ENCODE results near the gene FOXE3.

Gene FOXE3

DNA sequence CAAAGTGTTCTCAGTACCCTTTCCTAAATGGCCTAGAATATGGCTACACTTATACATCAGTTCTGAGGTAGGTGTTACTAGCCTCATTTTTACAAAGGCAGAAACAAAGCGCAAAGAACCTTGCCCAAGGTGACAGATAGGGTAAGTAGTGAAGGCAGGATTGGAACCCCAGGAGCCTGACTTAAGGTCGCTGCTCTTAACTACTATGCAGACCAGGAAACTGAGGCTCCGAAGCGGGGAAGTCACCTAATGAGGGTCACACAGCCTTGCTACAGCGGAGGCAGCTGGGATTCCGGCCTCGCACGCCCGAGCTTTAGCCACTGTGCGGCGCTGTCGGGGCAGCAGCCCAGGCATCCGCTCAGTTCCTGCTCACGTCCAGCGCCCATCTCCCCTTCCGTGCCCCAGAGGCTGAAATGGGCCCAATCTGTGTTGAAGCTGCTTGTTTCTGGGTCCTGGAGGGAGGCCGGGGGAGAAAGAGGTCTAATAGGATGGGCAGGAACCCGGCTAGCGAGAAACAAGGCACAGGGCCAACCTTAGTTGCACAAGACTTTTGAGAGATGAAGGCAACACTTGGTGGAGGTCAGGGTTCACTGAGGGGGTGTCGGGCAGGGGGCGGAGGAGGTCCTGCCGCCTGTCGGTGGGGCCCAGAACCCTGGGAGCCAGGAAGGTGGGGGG, 20.4 kb downstream of the FOXE3 start:
- peak; percentile 34 for DNase-seq

DNA sequence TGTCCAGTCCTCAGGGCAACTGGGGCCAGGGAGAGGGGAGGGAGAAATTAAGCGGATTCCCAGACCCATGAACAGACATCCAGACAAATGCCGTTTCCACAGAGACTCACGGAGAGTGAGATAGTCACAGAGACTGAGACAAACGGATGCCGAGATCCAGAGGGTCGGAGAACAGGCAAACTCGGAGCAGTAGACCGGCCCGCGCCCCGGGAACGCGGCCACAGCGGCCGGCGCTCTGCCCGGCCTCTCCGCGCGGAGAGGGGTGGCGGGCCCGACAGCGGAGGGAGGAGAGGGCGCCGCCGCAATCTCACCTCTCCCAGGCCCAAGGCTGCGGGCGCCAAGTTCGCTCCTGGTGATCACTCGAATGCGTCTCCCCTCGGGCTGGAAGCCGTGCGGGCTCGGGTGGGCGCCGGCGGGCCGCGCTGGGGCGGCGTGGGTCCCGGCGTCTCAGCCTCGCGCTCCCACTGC, 20.9 kb downstream of the FOXE3 start:
- no peak for DNase-seq

DNA sequence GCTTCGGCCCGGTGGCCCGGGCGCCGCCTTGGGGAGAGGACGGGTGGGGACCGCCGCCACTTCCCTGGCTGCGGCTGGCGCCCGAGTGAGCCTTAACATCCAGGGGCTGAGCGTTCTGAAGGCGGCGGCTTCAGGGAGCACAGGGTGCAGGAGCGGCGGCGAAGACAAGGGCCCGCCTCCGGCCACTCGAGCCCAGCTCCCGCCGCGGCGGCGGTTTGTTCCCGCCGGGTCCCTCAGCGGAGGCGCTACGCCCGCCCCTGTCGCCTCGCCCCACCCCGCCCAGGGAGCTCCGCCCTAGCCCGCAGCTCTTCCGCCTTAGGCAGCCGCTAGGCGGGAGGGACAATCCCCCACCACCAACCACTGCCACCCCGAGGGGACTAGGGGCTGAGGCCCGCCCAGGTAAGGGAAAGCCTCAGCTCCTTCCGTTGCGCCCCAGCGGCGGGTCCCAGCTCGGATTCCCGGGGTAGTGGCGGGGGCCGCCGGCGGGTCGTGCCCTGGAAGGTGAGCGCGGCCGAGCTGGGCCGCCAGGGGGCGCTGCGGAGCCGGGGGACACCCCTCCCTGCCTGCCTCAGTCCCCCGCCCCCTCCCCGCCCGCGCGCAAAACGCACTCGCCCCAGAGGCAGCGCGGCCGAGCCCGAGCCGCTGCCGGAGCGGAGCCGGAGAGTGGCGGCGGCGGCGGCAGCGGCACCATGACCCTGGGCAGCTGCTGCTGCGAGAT, 21.5 kb downstream of the FOXE3 start, which contains the start of gene FOXD2:
TSS of gene FOXD2 (plus strand) at position 598 of the 718 bp plus-strand sequence. CDS start at position 690, 92 bp downstream.
- DNase-seq = peak; percentile 73

DNA sequence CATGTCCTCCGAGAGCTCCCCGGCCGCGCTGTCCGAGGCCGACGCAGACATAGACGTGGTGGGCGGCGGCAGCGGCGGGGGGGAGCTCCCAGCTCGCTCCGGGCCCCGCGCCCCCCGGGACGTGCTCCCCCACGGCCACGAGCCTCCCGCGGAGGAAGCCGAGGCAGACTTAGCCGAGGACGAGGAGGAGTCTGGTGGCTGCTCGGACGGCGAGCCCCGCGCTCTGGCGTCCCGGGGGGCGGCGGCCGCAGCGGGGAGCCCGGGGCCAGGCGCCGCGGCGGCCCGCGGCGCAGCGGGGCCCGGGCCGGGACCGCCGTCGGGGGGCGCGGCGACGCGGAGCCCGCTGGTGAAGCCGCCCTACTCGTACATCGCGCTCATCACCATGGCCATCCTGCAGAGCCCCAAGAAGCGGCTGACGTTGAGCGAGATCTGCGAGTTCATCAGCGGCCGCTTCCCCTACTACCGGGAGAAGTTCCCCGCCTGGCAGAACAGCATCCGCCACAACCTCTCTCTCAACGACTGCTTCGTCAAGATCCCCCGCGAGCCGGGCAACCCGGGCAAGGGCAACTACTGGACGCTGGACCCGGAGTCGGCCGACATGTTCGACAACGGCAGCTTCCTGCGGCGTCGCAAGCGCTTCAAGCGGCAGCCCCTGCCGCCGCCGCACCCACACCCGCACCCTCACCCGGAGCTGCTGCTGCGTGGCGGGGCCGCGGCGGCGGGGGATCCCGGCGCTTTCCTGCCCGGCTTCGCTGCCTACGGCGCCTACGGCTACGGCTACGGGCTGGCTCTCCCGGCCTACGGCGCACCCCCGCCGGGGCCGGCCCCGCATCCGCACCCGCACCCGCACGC, 22.3 kb downstream of the FOXE3 start:
- no peak for DNase-seq

DNA sequence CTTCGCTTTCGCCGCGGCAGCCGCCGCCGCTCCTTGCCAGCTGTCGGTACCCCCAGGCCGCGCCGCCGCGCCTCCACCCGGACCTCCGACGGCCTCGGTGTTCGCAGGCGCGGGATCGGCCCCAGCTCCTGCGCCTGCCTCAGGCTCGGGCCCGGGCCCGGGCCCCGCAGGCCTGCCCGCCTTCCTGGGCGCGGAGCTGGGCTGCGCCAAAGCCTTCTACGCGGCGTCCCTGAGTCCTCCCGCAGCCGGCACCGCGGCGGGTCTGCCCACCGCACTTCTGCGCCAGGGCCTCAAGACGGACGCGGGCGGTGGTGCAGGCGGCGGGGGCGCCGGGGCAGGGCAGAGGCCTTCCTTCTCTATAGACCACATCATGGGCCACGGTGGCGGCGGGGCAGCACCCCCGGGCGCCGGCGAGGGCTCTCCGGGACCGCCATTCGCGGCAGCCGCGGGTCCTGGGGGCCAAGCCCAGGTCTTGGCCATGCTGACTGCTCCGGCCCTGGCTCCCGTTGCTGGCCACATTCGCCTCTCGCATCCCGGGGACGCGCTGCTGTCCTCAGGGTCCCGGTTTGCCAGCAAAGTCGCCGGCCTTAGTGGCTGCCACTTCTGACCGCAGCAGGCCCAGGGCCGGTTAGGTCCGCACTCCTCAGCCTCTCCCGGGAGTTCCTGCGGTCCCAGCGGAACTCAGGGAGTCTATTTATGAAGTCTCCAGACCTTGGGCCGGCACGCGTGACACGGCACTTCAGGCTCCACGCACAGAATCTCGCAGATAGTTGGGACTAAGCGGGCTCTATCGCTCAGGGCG, 23.1 kb downstream of the FOXE3 start:
- DNase-seq = no peak

DNA sequence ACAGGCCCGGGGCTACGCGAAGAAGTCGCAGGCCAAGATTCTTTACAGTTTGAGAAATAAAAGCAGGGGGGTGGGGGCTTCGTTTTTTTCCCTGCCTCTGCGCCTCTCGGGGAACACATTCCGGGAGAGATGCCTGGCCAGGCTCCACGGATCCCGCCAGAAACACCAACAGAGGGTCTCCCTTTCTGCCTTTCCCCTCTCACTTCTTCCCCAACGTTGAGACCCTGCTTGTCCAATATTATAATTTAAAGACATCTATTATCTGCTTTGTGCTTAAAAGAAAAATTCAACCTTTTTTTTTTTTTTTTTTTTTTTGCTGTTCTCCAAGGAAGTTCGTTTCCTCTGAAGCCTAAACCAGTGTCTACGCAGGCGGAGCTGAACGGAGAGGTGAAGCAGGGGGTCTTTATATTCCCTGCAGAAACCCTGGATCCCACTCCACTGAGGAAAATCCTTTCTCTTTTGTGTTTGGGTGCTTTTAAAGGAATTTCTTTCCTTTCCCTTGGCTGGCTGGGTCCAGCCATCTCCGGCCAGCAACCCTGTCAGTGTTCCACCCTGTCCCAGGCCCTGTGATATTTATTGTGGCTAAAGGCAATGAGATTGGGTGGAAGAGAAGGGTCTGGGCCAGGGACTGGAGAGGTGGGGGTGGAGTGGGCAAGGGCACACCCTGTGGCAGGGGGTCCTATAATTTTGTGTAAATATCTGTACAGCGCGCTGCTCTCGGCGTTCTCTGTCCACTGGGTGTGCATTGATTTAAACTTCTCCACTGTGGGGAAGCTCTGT, 23.9 kb downstream of the FOXE3 start:
- no peak for DNase-seq

DNA sequence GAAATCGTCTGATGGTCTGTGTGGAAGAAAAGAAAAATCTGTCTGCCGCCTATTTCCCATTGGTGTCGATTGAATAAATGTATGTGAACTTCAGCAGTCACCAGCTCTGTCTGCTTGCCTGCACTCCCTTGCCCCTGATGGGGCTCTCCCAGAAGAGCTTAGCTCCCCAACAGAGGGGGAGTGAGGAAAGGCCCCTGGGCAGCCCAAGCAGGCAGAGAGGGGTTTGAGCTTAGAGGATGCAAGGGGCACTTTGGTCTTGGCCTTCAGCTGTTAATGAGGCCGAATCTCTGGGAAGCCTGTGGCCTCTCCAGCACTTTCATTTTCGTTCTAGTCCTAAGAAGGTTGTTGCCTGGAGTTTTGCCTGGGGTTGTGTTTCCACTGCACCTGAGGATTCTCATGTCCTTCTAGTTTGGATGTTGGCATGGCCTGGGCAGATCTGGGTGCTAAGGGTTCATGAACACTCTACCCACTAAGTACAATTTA, 24.6 kb downstream of the FOXE3 start:
- no peak for DNase-seq

DNA sequence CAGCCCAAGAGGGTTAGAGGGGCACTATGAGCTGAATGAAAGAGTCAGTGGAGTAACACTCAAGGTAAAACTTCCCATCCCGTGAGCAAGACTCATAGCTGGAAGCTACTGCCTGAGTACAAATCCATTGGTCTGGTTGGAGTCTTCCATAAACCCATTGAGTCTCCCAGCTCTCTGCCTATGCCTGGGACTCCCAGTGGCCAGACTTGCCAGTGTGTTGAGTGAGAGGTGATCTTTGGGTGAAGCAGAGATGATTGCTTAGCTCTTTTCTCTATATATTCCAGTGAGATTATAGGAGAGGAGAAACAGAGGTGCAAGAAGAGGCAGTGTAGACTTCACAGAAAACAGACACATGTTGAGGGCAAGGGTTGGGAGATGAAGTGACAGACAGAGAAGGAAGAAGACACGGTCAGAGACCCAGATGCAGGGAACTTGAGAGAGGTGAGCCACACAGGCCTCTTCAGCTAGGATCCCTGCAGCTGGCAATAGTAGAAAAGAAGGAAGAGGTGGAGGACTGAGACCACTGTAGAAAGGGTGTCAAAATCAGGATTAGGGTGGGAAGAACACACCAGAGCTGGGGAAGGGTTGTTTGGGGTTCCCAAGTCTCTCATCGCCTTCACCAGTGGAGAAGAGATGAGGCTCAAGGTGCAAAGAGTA, 25.5 kb downstream of the FOXE3 start:
- no peak for DNase-seq

DNA sequence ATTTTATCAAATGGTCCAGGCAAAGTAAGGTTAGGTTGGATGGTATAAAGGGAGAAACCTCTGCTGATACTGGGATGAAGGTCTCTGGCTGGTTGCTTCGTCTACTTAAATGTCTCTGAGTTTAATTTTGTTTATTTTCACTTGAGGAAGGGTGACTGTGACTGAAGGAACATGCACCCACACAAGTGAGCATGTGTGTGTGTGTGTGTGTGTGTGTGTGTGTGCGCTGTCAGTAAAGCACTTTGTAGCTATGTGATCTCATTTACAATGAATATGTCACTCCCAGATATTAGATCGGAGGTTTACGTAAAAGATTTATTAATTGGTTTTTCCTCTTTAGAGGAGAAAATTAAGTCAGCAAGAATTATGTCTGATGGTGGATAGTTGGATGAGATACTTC, 26.1 kb downstream of the FOXE3 start:
- no peak for DNase-seq

DNA sequence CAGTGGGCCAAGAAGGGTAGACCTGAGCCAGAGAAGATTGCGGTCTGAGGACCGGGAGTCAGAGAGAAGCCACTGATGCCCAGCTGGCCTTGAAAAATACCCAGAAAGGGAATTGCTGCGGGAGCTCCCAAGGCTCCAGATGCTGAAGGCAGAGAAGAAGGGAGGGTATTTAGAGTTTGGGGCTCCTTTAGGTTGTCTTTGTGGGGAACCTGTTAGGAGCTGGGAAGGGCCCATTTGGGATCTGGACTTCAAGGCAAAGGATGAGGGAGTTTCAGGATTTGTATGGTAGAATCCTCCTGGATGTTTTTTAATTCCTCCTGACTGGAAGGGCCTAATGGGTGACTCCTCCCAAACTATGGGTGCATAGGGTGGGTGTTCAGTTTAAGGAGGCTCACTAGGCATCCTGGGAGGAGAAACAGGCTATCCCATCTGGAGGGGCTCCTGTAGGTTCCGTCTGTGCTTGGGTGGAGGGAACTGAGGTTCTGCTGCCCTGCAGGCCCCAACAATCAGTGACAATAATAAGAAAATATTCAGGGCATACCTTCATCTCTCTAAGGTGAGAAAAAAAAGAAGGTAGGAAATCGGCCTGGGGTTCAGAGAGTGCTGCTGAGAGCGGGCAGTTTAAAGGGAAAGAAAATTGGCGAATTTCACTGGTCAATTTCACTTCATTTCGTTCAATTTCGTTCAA, 26.9 kb downstream of the FOXE3 start:
- DNase-seq = no peak

DNA sequence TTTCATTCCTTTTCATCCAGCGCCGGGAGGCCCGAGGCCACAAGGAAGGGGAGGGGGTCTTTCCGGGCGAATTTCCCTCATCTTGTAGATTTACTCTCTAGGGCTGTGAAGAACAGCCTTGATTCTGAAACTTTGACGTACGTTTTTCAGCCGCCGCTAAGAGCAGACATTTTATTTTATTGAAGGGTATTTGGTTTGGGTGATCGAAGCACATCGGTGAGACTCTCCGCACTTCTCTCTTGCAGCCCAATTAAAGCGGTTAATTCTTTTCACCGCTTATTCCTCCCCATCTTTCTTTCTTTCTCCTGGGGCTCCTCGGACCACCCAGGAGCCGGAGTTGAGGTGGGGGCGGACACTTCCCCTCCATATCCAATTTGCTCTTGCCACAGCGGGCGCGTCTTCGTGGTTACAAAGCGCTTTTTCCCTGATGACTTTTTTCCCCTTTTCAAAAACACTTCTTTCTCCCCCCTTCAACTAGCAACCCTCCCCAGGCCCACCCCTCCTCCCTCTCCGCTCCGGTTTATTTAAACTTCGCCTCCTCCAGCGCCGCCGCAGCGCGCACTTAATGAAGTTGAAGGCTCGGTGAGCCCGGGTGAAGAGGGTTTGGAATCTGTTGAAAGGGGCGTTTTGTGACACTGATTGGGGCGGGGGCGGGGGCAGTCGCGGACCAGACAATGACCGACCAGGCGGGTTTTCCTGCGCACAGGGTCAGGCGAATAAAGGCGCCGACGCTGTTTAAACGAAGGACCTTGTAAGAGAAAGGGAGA, 27.6 kb downstream of the FOXE3 start:
- DNase-seq = no peak

DNA sequence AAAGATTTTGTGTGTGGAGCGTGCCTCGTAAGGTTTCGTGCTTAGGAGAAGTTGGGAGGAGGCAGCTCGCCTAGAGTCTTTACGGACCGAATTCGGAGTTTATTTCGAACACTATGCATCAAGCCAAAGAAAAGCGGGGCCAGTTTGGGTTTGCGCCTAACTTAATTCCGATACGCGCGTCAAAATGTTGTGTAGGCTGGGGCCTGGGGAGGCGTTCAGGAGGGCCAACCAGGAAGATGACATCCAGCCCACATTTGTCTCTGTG, 28.1 kb downstream of the FOXE3 start:
- no peak for DNase-seq

DNA sequence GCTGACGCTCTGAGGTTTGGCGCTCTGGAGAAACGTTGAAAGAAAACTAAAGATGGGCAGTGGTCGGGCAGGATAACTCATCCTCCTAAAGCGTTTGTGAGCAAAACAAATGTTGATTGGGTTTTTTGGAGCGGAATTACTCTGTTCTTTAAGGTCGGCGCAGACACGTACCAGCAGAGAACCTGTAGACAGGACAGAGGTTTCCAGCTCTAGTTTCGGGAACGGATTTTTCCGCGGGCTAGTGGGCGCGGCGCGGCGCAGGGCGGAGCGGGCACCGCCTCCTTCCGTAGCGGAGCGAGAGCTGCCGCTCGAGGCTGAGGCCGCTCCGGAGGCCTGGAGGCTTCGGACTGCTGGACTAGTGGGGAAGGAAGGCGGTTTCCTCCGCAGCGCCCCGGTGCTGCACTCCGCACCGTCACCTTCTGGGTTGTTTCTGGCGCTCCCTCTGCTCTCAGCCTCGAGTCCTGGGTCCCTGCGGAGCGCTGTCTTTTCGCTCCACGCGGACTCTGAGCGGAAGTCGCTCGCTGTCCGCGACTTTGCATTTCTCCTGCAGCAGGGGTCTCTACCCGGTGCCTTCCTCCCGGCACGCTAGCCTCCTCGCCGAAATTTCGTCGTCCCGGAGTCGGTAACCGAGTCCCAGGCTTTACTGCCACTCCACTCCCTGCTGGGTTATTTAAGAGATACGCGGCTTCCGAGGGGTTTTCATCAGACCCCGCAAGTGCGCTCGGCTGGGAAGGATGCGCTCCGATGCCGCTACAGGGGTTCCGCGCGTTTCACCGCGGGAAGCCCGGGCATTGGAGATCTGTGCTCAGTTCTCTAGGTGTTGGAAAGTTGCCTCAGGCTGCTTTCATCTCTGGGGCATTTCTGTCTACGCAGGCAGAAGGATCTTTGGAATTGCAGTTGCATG, 28.7 kb downstream of the FOXE3 start:
- DNase-seq = no peak

DNA sequence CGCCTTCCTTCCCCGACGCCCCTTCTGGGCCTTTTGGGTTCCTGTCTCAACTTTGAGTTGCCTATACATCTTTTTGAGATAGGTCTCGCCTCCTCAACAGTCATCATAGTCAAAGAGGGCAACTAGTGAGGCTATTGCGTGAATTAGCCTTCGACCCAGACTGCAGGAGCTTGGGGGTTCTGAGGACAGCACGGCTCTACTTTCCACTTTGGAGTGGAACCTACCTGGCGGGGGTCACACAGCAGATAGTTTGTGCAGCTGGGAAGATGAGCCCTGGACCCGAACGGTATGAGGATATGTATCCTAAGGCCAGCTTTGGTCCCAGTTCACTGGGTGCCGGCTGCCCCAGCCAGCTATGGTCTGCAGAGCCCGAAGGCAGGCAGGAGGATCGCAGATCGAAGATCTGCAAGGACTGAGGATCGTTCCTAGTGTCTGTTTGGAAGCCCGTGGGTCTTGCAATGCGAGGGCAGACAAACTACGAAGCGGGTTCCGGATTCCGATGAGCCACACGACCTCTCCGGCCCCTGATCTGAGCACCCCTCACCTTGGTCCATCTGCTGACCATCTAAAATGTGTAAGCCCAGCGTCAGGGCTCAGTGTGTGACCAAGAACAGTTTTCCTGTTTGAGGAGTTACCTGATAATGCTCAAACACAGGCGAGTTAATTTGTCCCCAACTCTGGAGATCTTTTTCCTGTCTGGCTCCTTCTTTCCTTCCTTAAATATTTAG, 29.9 kb downstream of the FOXE3 start:
- no peak for DNase-seq

DNA sequence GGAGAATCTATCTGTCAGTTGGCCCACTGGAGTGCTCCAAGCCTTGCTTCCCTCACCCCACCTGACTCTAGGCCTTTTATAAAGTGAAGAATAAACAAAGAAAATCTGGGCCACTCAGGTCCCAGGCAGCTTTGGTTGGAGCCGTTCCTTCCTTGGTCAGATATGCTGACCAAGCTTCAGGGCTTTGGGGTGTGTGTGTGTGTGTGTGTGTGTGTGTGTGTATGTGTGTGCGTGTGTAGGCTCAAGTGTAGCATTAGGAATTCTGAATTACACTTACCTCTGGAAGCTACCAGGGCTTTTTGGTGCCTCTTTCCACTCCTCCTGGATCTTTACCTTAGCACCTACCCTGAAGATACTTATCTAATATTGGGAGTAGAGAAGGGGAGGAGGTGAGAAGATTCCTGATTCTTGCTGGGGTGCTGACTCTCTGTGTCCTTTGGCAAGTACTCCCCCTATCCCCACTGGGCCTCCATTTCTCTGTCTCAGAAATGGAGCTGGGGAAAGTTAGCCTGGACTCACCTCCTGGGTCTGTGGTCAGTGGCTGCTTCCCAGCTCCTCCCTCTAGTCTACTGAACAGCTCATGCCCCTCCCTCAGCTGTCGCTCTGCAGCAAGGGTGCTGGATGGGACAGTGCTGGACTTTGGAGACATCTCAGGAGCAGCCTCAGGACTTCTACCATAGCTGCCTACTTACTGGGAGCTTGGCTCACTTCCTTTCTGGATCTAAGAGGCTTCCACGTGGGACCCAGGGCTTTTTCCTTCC, 32.6 kb downstream of the FOXE3 start:
- DNase-seq = no peak

DNA sequence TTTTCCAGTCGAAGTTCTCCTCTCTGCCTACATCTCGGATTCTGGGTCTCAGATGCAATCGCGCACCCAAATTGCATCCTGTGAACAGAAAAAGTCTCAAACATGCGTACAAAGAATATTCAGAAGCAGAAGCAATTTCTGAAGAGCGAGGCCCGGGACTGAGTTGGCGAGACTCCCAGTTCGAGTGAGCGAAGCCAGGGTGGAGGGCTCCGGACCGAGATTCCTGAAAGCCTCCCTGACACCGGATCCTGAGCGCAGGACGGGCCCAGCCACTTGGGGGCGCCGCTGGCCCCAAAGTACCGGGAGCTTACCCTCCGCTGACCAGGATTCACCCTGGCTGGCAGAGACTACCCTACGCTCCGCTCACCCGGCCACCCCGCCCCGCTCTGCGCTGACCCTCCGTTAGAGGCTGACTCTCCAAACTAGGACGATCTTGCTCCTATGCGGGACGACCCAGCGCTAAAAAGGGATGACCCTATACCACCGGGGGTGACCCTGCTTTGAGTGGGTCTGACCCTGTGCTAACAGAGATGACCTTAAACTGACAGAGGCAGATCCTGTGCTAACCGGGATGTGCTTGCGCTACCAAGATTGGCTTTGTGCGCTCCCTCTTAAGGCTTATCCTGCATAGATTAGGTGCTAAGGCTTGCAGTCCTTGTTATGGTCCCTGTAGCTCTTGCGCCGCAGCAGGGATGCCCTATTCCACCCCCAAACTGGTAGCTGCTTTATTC, 33.9 kb downstream of the FOXE3 start:
- no peak for DNase-seq

DNA sequence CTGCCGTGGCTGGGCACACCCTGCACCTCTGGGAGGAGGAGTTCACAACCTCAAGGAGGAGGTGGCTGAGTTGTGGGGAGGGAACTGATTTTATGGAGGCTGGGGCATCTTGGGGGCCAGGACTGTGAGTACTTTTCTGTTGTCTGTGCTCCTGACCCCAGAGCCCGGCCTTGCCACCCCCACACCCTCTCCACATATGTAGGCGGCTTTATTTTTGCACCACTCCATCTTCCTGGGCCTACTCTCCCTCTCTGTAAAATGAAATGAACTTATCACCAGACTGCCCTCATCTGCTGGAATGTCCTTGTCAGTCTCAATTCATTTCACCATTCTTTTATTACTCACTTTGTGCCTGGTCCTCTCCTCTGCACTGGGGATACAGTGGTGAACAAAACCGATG, 34.5 kb downstream of the FOXE3 start:
- DNase-seq = no peak
